Fibroblast of lung (primary cell): ENCODE measurements around the gene GLDC. TPM values are rescaled to one million over a fixed set of nuclear protein-coding genes. Genes with fewer than 3 reads are reported as not detected.
"Not testable (repeated sequence)": the region's sequence is repeated elsewhere in the genome, so short reads cannot be mapped to it uniquely, and the experiment has no call there.

ENCODE experiments used
- DNase-seq, 2 donors: peaks; one replicate each; pipeline versions ENCODE4 v3.0.0 to v3.0.0-alpha.2; 2010; ENCODE audit warnings: low read depth in 2 of 2
- H2AFZ ChIP-seq: 2 replicates; pipeline ENCODE4 v1.5.1; 2012; ENCODE audit warnings: low read length, control low read depth, inconsistent platforms
- H3K27ac ChIP-seq: 2 replicates; pipeline ENCODE4 v1.5.1; 2011; ENCODE audit warnings: low read length, control low read depth; ENCODE audit not compliant: insufficient read depth
- H3K27me3 ChIP-seq: 2 replicates; pipeline ENCODE4 v1.5.1; 2011; ENCODE audit warnings: mild to moderate bottlenecking, low read length; ENCODE audit not compliant: control insufficient read depth, insufficient read depth
- H3K36me3 ChIP-seq: 2 replicates; pipeline ENCODE4 v1.5.1; 2011; ENCODE audit warnings: low read length; ENCODE audit not compliant: control insufficient read depth, insufficient read depth
- H3K4me1 ChIP-seq: 2 replicates; pipeline ENCODE4 v1.5.1; 2011; ENCODE audit warnings: low read length; ENCODE audit not compliant: control insufficient read depth, insufficient read depth; ENCODE audit errors: extremely low read depth
- H3K4me2 ChIP-seq: 2 replicates; pipeline ENCODE4 v1.5.1; 2011; ENCODE audit warnings: low read length, control low read depth; ENCODE audit not compliant: insufficient read depth; ENCODE audit errors: extremely low read depth
- H3K4me3 ChIP-seq, 4 experiments: fragments of 200-600 bp in 1 of 4; sonication (generic) in 1 of 4; replicated peaks in 1 of 4; 2 replicates each; pipeline ENCODE4 v1.5.1; 2011 to 2016; ENCODE audit warnings: low read length in 4 of 4, low read depth in 3 of 4, mild to moderate bottlenecking in 3 of 4, control low read depth in 2 of 4, inconsistent platforms in 1 of 4, mixed read lengths in 1 of 4; ENCODE audit not compliant: insufficient read depth in 1 of 4; ENCODE audit errors: control extremely low read depth in 1 of 4
- H3K79me2 ChIP-seq: 2 replicates; pipeline ENCODE4 v1.5.1; 2012; ENCODE audit warnings: mild to moderate bottlenecking, low read length, inconsistent platforms; ENCODE audit not compliant: control insufficient read depth, insufficient read depth
- H3K9ac ChIP-seq: 2 replicates; pipeline ENCODE4 v1.5.1; 2011; ENCODE audit warnings: mild to moderate bottlenecking, low read length, control low read depth; ENCODE audit not compliant: insufficient read depth
- H3K9me3 ChIP-seq: 2 replicates; pipeline ENCODE4 v1.5.1; 2012; ENCODE audit warnings: low read depth, low read length; ENCODE audit not compliant: control insufficient read depth, insufficient read depth
- H4K20me1 ChIP-seq: 2 replicates; pipeline ENCODE4 v1.5.1; 2011; ENCODE audit warnings: low read length; ENCODE audit not compliant: control insufficient read depth, insufficient read depth; ENCODE audit errors: extremely low read depth
- CTCF ChIP-seq, 2 donors: IDR thresholded peaks in 1 of 2; conservative IDR thresholded peaks in 1 of 2; 1 replicate in 1 of 2; 2 replicates in 1 of 2; pipeline ENCODE4 v1.5.1; 2011 to 2012; ENCODE audit warnings: low read length in 2 of 2, control low read depth in 1 of 2, inconsistent platforms in 1 of 2, low read depth in 1 of 2, mild to moderate bottlenecking in 1 of 2
- EZH2 ChIP-seq: IDR thresholded peaks from 2 replicates; pipeline ENCODE4 v1.5.1; 2012; ENCODE audit warnings: low read length, control low read depth, mild to moderate bottlenecking; ENCODE audit errors: missing control alignments
- polyA plus RNA-seq, 2 donors: library from polyadenylated mRNA; depleted of rRNA in 1 of 2; stranded (reverse) in 1 of 2; unstranded in 1 of 2; fragments of >200 nt; gene quantifications; 2 replicates each; pipeline ENCODE4 v1.2.1, GENCODE V29; 2011 to 2012; ENCODE audit warnings: missing spikeins in 1 of 2
- total RNA-seq: library from RNA; depleted of rRNA; stranded (reverse); fragments of >200 nt; gene quantifications from 2 replicates; pipeline ENCODE4 v1.2.1, GENCODE V29; 2014

GLDC gene
- total and polyA plus RNA-seq, 2 donors (not counting 1 experiment from before 2014, with no cell fraction given), result 0.45 to 0.83 TPM

- H3K9me3 ChIP-seq, result no peaks in the 10 kb centered on the region
- H2AFZ ChIP-seq, result no peak overlapping the region
- peaks cover 9% of the 10 kb centered on the region for H3K4me1 ChIP-seq
- no peaks in the 10 kb centered on the region for H3K79me2 ChIP-seq
- no peak overlapping the region for H3K27ac ChIP-seq
- peak in 1 of 2 donors; percentile 34 for DNase-seq
- no peaks in the 10 kb centered on the region for H3K27me3 ChIP-seq
- no peaks in the 10 kb centered on the region for H3K36me3 ChIP-seq
- H4K20me1 ChIP-seq, result no peaks in the 10 kb centered on the region
- H3K4me3 ChIP-seq, result no peak overlapping the region
- H3K9ac ChIP-seq, result no peak overlapping the region
- no peak for TF ChIP-seq EZH2
- no peak for TF ChIP-seq CTCF (conservative IDR thresholded peaks at IDR 0.05 in 1 of 2, IDR thresholded peaks at IDR 0.05 in 1 of 2; ENCODE audit: low read depth in 1 of 2, low read length in 2 of 2)
- H3K4me2 ChIP-seq, result no peak overlapping the region
Measured at GRCh38 chr9:6549106-6549800, 96.3 kb downstream of the GLDC start.

GRCh38 chr9:6545017-6545691 is 100.4 kb downstream of the GLDC start:
- no peaks in the 10 kb centered on the region for H3K9me3 ChIP-seq
- no peaks in the 10 kb centered on the region for H3K27me3 ChIP-seq
- no peak overlapping the region for H3K4me2 ChIP-seq
- TF ChIP-seq EZH2 (no peak), CTCF (conservative IDR thresholded peaks at IDR 0.05 in 1 of 2, IDR thresholded peaks at IDR 0.05 in 1 of 2; ENCODE audit: low read depth in 1 of 2, low read length in 2 of 2) (no peak)
- H3K27ac ChIP-seq, result no peak overlapping the region
- no peak overlapping the region for H3K4me3 ChIP-seq
- peak in 1 of 2 donors; percentile 48 for DNase-seq
- no peaks in the 10 kb centered on the region for H4K20me1 ChIP-seq
- no peak overlapping the region for H3K9ac ChIP-seq
- H3K79me2 ChIP-seq, result no peaks in the 10 kb centered on the region
- no peak overlapping the region for H2AFZ ChIP-seq
- H3K4me1 ChIP-seq, result no peaks in the 10 kb centered on the region
- no peaks in the 10 kb centered on the region for H3K36me3 ChIP-seq

DNA sequence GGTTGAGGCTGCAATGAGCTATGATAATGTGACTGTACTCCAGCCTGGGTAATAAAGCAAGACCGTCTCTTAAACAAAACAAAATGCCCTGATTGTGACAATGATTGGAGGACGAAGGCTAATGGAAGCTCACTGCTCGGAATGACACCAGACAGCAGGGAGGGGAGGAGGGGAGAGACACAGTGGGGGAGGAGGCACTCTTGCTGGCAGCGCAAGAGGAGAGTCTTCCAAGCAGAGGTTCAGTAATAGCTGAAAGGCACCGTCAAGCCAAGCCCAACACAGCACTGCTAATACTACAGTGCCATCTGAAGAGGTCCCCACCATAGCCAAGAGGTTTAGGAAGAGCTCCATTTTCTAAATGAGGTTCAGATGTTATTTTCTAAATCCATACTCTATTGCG is 102.3 kb downstream of the GLDC start:
- Histone ChIP-seq H3K4me2 (no peak overlapping the region), H3K9me3 (no peaks in the 10 kb centered on the region), H3K79me2 (no peaks in the 10 kb centered on the region), H3K27me3 (no peaks in the 10 kb centered on the region), H4K20me1 (no peaks in the 10 kb centered on the region), H3K9ac (no peak overlapping the region), H3K4me3 (no peak overlapping the region), H3K36me3 (no peaks in the 10 kb centered on the region), H3K4me1 (peaks cover 2% of the 10 kb centered on the region), H2AFZ (no peak overlapping the region), H3K27ac (no peak overlapping the region)
- TF ChIP-seq CTCF (conservative IDR thresholded peaks at IDR 0.05 in 1 of 2, IDR thresholded peaks at IDR 0.05 in 1 of 2; ENCODE audit: low read depth in 1 of 2, low read length in 2 of 2) (no peak), EZH2 (no peak)
- DNase-seq, result no peak

- not testable (repeated sequence) for H3K79me2 ChIP-seq, H2AFZ ChIP-seq, H3K4me3 ChIP-seq, H3K36me3 ChIP-seq, H3K9ac ChIP-seq, H3K27me3 ChIP-seq, H4K20me1 ChIP-seq, H3K27ac ChIP-seq, H3K4me2 ChIP-seq, H3K9me3 ChIP-seq, H3K4me1 ChIP-seq, DNase-seq
Measured at GRCh38 chr9:6542617-6543016, 102.9 kb downstream of the GLDC start.
